GM18519 (cell line): ENCODE measurements around the gene SIVA1.

Source experiments
- ATAC-seq: cut with Tn5 transposase; IDR thresholded peaks from one replicate; pipeline ENCODE4 v1.9.1; 2021; ENCODE audit warnings: mild to moderate bottlenecking, moderate library complexity; ENCODE audit not compliant: unreplicated experiment, low FRiP score

Gene SIVA1

DNA sequence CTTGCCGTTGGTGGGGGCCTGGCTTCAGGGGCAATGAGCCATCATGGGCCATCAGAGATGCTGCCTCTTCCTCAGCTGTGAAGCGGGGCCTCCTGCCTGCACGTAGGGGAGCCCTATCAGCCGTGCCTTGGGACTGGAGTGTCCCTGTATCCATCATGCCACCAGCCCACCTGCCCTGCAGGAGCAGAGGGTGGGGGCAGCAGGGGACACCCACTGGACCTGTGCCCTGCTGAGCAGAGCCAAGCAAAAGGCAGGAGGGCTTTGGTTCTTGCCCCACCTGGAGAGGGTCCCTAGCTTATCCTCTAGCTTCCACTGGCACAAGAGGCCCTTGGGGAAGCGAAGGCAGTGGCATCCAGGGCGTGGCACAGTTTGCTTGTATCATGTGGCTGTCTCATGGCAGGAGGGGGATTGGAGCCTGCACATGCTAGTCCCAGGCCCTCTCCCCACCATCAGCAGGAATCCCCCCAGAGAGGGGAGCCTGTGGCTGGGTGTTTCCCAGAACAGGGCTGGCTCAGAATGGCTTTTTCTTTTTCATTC is 18.8 kb upstream of the SIVA1 start:
- no peak for ATAC-seq

DNA sequence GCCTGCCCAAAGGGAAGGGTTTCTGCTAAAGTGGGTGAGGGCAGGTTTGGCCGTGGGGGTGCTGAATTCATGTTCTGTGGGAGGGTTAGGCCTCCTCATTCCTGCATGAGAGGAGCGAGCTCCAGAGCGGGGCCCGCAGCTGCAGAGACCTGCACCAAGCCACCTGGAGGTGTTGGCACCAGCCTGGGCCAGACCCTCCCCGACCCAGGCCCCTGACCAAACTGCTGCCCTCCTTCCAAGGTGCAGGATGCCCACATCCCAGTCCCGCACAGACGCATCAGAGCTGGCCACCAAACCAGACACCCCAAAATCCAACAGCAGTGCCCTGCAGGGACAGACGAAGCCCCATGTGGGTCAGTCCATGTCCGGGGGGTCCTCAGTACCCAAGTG is 18.4 kb upstream of the SIVA1 start:
- ATAC-seq, result no peak

DNA sequence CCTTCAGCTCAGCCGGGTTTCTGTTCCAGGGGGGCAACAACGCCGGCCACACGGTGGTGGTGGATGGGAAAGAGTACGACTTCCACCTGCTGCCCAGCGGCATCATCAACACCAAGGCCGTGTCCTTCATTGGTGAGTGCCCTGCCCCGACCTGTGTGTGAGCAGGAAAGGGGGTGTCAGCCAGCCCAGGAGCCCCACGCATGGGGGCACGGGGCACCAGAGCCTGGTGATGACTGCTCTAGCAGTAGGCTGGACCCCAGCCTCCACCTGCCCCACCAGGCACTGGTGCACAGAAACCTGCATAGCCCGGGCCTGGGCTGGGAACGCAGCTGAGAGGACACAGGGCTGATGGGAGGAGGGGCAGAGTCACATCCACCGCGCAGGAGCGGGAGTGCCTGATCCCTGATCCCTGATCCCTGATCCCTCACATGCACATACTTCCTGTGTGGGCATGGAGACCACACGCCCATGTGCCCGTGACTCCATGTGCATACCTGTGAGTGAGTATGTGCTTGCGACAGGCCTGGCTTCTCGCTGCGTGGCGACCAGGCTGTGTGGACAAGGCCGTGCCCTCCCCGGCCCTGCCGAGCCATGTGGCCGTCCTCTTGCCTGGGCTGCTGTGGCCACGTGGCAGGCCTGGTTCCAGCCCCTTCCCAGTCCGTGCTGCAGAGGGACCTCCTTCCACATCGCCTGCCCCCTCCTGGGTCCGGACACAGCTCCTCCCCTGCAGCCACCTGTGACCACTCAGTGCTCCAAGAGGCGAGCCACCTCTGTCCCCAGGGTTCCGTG is 17.8 kb upstream of the SIVA1 start:
- ATAC-seq, result no peak

DNA sequence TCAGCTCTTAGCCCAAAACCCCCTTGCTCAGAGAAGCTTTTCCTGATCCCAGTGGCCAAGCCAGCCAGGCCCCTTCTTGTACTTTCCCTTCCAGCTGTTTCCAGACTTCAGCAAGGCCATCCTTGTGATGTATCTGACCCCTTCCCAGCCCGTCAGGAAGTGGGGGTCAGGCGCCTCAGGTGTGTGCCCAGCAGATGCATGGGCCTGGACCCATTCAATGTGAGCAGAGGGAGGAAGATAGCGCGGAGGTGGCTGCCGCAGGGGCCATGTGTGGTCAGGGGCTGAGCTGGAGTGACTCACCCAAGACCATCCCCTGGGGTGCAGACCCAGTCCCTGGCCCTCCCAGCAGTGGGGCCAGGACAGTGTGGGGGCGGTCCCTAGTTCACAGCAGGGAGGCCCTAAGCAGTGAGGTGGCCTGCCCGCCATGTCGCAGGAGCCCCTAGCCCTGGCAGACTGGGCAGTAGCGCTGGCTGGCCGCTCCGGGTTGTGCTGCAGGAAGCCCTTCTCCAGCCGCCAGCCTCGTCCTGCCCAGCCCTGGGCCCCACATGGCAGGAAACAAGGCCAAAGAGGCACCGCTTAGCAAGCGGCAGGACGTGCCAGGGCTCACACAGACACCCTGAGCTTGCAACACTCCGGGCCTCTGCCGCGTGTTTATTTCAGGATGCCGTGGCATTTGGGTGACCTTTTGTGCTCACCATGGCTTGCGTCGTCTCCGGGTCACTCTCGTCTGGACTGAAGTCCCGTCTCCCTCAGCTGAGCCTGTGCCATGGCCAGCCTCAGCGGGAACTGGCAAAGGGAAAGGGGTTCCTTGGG is 16.9 kb upstream of the SIVA1 start:
- ATAC-seq, result no peak

DNA sequence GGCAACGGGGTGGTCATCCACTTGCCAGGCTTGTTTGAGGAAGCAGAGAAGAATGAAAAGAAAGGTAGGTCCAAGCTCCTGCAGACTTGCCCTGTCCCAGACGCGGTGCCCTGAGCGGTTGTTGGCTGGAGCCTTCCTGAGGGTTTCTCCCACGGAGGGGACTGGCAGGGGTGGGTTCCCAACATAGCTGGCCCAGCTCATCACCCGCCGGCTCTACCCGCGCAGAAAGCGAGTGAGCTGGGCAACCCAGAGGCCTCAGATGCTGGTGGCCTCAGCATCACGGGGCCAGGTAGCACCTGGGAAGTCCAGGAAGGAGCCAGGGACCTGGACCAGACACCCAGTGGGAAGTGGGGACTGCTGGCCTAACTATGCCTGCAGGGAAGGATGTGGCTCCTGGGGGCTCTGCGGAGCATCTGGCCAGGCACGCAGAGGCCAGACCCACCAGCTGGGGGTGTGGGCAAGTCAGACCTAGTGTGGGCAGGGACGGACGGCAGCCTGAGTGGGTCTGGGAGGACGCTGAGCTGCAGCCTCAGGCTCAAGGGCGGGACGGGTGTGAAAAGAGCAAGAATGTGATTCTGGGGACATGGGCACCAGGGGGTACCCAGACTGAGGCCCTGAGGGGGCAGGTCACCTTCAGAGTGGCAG is 14.4 kb upstream of the SIVA1 start:
- ATAC-seq, result no peak

DNA sequence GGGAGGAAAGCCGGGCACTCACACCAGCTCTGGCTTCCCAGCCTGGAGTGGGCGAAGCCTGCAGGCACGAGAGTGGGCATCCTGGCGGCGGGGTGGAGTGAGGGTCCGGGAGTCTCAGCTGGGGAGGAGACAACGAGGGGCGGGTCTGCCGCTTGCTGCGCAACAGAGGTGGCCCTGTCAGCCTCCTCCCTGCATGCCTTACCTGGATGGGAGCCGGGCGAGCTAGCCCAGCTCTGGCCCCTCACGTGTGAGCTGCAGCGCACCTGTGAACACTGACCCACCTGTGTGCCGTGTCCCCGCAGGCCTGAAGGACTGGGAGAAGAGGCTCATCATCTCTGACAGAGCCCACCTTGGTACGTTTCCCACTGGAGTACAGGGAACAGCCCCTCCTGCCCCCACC is 13.9 kb upstream of the SIVA1 start:
- no peak for ATAC-seq

DNA sequence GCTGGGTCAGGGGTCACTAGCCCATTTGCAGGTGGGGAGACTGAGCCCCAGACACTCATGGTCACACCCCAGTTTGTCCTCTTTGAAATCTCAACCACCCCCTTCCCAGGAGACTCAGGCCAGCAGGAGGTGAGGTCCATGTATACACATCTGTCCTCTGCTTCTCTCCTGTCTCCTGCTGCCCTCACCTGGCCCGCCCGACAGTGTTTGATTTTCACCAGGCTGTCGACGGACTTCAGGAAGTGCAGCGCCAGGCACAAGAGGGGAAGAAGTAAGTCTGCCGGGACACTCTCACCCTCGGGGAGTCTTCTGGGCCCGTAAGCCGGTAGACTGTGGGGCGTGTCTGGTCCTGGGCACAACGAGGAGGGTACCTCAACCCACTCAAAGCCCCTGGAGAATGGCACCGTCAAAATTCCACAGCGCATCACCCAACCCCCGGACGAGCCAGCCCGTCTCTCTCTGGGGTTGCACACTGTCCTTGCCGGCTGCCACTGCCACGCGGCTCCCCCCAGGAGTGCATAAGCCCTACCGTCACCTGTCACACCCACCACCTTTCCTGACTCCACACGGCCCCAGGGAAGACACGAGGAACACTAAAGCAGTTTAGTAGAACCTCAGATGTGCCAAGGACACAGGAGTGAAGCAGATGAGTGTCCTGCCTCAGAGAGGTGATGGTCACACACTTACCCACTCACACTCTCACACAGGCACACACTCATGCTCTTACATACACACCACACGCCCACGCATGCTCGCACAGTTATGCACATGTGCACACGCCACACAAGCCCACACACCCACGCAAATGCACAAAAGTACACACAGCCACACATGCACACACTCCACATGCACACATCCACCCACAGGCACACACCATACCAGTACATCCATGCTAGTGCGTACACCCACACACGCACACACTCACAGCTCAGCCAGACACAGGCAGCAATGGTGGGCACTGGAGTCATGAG is 13.1 kb upstream of the SIVA1 start:
- ATAC-seq, result no peak

DNA sequence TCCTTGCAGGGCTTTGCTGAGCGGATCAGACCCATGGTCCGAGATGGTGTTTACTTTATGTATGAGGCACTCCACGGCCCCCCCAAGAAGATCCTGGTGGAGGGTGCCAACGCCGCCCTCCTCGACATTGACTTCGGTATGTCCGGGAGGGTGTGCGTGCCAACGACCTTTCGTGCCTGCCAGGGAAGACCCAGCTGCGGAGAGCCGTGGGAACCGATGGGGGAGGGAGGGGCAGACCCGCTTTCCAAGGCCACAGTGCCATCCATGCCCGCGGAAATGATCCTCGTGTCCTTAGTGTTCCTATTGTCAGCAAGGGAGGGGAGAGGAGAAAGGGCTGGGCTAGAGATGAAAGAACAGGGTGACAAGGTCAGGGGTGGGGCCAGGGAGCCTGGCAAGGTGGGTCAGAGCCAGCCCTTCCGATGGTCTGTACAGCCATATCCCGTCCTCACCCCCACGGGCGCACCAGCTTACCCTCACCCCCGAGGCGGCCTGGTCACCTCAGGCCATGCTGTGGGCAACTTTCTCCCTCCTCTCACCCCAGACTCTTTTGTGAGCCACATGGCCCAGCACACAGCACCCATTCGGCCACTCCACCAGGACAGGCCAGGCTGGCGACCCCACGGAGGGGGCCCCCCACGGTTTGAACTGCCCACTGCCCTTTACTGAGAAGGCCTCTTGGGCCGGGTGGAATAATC is 11.7 kb upstream of the SIVA1 start:
- ATAC-seq, result no peak

DNA sequence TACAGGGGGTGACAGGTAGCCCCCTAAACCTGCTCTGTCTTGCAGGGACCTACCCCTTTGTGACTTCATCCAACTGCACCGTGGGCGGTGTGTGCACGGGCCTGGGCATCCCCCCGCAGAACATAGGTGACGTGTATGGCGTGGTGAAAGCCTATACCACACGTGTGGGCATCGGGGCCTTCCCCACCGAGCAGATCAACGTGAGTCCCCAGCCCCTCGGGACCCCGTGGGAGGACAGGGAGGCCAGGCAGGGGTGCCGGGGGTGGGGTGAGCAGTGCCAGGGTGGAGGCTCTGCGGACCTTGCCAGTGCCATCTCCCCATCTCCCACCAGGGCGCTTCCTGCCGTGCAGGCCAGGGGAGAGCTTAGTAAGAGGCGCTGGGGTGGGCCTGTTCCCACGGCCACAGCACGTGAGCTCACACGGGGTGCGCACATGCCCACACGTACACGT is 11.1 kb upstream of the SIVA1 start:
- ATAC-seq, result no peak

DNA sequence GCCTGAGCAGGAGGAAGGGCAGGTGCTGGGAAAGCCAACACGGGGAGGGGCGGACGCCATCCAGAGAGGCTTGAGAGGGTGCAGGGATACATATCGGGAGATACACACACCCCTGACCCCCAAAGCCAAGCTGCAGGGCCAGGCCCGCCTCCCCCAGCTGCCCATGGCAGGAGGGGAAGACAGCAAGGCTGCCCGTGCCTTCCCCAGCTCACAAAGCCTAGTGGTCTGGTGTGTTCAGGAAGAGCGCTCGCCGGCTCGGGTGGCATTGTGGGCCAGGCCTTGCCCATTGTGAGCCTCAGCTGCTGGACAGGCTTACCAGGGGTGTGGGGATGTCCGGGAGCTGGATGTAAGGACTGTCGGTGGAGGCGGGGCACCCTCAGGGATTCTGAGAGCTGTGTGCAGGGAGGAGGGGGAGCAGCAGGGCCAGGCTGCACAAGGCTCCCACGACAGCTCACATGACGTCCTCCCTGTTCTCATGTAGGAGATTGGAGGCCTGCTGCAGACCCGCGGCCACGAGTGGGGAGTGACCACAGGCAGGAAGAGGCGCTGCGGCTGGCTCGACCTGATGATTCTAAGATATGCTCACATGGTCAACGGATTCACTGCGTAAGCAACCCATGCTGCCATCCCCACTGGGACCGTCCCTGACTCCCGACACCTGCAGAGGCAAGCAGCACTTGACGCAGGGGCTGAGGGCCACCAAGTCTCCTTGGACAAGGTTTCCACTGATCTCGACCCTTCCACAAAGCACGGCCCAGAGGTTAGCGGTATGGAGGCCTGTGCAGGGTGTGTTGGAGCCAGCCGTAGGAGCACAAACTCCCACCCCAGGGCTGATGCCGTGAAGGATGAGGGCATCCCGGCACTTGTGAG is 10.1 kb upstream of the SIVA1 start:
- ATAC-seq, result no peak

DNA sequence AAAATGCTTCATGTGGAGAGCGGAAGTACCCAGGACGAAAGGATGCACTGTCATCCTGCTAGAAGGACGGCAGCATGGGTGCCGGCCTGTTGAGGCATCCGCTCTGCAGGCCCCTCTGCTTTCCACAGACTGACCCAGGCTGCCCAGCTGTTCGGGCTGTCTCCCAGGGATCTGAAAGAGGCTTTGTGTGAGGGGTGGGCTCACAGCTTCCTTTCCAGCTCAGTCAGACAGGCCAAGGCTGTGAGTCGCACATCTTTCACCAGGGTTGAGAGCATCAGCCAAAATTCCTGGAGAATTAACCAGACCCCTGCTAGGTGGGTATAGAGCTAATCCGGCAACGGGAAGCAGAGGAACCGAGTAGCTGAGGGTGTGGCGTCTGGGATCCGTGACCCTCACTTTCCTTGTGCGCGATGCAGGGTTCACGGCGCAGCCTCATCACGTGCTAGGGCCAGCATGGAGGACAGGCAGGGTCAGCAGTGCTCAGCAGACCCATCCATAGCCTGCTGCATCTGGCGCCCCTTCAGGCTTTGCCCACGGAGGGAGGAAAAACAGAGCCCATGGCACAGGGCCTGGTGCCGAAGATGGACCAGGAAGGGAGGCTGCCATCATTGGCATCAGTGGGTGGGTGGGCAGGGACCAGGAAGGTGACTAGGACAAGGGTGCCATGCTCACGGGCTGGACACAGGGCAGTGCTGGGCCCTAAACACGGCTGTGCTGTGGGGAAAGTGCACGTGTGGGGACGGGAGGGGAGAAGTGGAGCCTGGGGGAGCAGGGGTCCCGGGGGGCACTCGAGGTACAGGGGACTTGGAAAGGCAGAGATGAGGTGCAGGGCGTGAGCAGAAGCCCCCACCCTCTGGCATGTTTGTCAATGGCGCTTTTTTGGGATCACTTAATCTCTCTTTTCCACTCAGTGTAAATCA is 9.2 kb upstream of the SIVA1 start:
- no peak for ATAC-seq

DNA sequence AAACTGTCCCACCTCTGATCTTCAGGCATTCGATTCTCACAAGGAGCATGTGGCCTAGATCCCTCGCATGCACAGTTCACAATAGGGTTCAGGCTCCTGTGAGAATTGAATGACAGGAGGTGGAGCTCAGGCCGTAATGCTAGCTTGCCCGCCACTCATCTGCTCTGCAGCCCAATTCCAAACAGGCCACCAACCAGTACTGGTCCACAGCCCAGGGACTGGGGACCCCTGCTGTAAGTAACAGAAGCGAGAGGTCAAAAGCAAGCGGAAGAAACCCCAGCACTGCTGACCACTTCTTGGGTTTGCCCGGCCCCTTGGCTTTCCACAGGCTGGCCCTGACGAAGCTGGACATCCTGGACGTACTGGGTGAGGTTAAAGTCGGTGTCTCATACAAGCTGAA is 8.5 kb upstream of the SIVA1 start:
- ATAC-seq, result no peak

DNA sequence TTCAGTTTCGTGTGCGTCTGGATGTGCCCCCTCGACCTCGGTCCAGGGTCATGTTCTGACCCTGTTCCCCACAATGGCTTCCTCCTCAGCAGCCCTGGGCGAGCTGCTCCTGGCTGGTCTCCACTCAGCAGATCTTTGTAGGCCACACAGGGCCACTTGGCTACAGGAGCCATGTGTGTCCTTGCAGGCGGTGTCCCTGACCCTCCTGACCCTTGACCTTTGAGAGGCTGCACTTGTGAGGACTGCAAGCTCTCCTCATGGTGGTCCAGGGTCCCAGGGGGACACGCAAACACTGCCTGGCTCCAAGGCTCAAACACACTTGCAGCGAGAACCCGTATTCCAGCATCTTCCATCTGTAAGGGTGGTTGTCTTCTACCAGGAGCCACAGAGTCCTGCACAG is 7.5 kb upstream of the SIVA1 start:
- no peak for ATAC-seq

DNA sequence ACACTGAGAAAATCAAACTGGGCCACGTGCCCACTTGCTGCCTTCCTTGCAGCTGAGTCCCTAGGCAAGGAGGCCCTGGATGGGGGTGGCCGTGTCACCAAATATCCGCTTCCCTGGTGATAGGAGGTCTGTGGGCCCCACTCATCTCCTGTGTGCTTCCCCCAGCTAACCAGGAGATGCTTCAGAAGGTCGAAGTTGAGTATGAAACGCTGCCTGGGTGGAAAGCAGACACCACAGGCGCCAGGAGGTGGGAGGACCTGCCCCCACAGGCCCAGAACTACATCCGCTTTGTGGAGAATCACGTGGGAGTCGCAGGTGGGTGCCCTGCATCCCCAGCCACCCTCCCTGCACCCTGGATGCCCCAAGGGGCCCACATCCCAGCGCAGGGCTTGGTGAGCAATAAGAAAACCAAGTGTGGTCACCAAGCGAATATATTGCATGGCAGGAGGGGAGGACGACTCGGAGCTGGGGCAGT is 6.8 kb upstream of the SIVA1 start:
- ATAC-seq, result no peak

DNA sequence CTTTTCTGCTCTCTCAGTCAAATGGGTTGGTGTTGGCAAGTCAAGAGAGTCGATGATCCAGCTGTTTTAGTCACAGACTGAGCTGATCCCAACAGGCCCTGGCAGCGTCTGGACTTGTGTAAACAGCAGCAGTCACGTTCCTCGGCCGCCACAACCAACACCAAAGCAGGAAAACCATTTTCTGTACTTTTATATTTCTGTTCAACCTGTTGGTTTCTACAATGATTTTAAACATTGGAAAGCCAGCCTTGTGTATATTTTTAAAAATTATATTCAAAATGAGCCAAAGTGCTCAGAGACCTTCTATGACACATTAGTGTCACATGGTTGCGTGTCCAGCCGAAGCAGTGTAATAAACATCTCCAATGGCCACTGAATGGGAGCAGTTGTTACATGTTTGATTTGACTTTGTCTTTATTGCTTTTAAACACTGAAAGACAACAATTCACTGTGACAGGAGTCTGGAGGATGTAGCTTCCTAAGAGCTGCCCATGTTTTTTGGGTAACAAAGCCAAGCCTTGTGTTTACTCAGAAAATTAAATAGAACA is 5.9 kb upstream of the SIVA1 start:
- ATAC-seq, result no peak

DNA sequence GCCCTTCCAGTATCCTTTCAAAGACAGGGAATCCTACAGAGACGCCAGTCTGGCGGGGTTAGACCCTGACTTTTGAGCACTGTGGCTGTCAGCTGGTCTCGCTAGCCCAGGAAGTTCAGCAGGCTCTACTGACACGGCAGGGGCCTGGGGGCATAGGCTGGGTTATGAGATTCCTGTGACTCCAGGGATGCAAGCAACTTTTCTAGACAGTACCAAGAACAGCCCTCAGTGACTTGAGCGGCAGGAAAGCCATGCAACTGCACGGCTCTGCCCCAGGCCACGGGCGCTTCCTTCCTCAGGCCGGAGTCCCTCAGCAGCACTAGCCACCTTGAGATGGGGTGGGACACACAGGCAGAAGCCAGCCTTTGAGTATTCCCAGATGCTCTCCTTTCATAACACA is 5.1 kb upstream of the SIVA1 start:
- ATAC-seq, result no peak

DNA sequence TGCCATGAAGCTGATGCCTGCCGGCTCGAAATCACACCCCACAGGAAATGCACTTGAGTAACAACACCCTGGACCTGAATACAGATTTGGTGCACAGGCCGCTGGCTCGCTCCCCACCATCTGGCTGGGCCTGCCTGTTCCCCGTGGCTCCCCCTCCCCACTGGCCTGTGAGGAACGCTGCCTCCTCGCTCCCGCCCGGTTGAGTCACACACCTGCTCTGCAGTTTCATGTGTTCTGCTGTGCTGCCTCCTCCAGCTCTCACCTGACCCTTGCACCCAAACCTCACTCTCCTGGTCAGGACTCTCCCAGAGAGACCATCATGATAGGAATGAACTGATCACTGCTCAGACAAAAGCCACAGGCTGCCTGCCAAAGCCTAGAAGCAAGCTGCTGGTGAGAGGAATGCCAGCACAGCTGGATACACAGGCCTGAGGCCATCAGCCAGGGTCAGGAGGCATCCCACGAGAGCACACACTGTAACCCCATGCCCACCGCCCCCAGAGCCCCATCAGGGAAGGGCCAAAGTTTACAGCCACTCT is 3.8 kb upstream of the SIVA1 start:
- no peak for ATAC-seq
